Keratinocyte (primary cell): ENCODE results near the gene CHRDL1. TPM values are rescaled to one million over a fixed set of nuclear protein-coding genes. Genes with fewer than 3 reads are reported as not detected.

Experiments
- DNase-seq: peaks from one replicate; pipeline ENCODE4 v3.0.0-alpha.2; 2011; ENCODE audit warnings: low read depth, missing footprints, low spot score
- FAIRE-seq: peaks from 2 replicates; lab custom pipeline; 2011; peaks lifted over from hg19 to GRCh38; lab: Jason Lieb, UNC
- H2AFZ ChIP-seq: 2 replicates; pipeline ENCODE4 v1.6.0; 2012; ENCODE audit warnings: low read length, control low read depth, inconsistent platforms; ENCODE audit not compliant: control insufficient read depth
- H3K27ac ChIP-seq: 2 replicates; pipeline ENCODE4 v1.5.1; 2011; ENCODE audit warnings: low read length; ENCODE audit not compliant: control insufficient read depth, insufficient read depth
- H3K27me3 ChIP-seq: 3 replicates; pipeline ENCODE4 v1.6.0; 2011; ENCODE audit warnings: low read length; ENCODE audit not compliant: control insufficient read depth, insufficient read depth; ENCODE audit errors: extremely low read depth
- H3K36me3 ChIP-seq, 2 experiments: 2 replicates in 1 of 2; 3 replicates in 1 of 2; pipeline ENCODE4 v1.5.1; 2011; ENCODE audit warnings: low read length in 2 of 2, mild to moderate bottlenecking in 1 of 2; ENCODE audit not compliant: control insufficient read depth in 2 of 2, insufficient read depth in 2 of 2; ENCODE audit errors: extremely low read depth in 1 of 2
- H3K4me1 ChIP-seq: 3 replicates; pipeline ENCODE4 v1.5.1; 2011; ENCODE audit warnings: low read length; ENCODE audit not compliant: control insufficient read depth, insufficient read depth; ENCODE audit errors: extremely low read depth
- H3K4me2 ChIP-seq: 3 replicates; pipeline ENCODE4 v1.6.0; 2011; ENCODE audit warnings: low read depth, low read length; ENCODE audit not compliant: control insufficient read depth, insufficient read depth; ENCODE audit errors: extremely low read depth
- H3K4me3 ChIP-seq, 3 experiments: fragments of 200-600 bp in 1 of 3; sonication (generic) in 1 of 3; 2 replicates in 2 of 3; 3 replicates in 1 of 3; pipeline ENCODE4 v1.5.1; 2011 to 2016; ENCODE audit warnings: low read length in 3 of 3, mild to moderate bottlenecking in 3 of 3, control low read depth in 2 of 3, inconsistent platforms in 1 of 3, low read depth in 1 of 3, mixed read lengths in 1 of 3, mixed run types in 1 of 3, moderate library complexity in 1 of 3; ENCODE audit not compliant: control insufficient read depth in 2 of 3, insufficient read depth in 2 of 3; ENCODE audit errors: extremely low read depth in 1 of 3
- H3K79me2 ChIP-seq: 2 replicates; pipeline ENCODE4 v1.6.0; 2012; ENCODE audit warnings: low read length; ENCODE audit not compliant: control insufficient read depth, insufficient read depth
- H3K9ac ChIP-seq: 3 replicates; pipeline ENCODE4 v1.6.0; 2011; ENCODE audit warnings: low read length; ENCODE audit not compliant: control insufficient read depth, insufficient read depth; ENCODE audit errors: extremely low read depth
- H3K9me1 ChIP-seq: 3 replicates; pipeline ENCODE4 v1.6.0; 2011; ENCODE audit warnings: low read length; ENCODE audit not compliant: control insufficient read depth, insufficient read depth; ENCODE audit errors: extremely low read depth
- H3K9me3 ChIP-seq: 2 replicates; pipeline ENCODE4 v1.5.1; 2012; ENCODE audit warnings: low read depth, low read length; ENCODE audit not compliant: control insufficient read depth
- H4K20me1 ChIP-seq: 3 replicates; pipeline ENCODE4 v1.6.0; 2011; ENCODE audit warnings: low read length; ENCODE audit not compliant: control insufficient read depth, insufficient read depth; ENCODE audit errors: extremely low read depth
- CTCF ChIP-seq, 3 experiments: IDR thresholded peaks in 1 of 3; conservative IDR thresholded peaks in 1 of 3; optimal IDR thresholded peaks in 1 of 3; 2 replicates in 2 of 3; 3 replicates in 1 of 3; pipeline versions ENCODE3 to v1.5.1; 2011; ENCODE audit warnings: low read length in 3 of 3, mild to moderate bottlenecking in 3 of 3, moderate library complexity in 2 of 3, control low read depth in 1 of 3, inconsistent platforms in 1 of 3; ENCODE audit not compliant: insufficient read depth in 2 of 3; ENCODE audit errors: extremely low read depth in 1 of 3
- EZH2 ChIP-seq: IDR thresholded peaks from one replicate; pipeline ENCODE4 v1.6.1; 2012; ENCODE audit warnings: inconsistent platforms, mild to moderate bottlenecking, low read length, moderate library complexity
- dilution Hi-C: fragments of 300-500 bp; cut with MboI; formaldehyde crosslinking; loops from one replicate; pipeline ENCODE4 v1.7.0; 2020; ENCODE audit warnings: low sequenced_read_pairs; ENCODE audit not compliant: extremely low pct_ligation_motif_present
- polyA plus RNA-seq, 5 experiments: library from polyadenylated mRNA; depleted of rRNA in 3 of 5; stranded (reverse) in 3 of 5; stranded (forward) in 1 of 5; unstranded in 1 of 5; fragments of >200 nt; gene quantifications; 1 replicate in 1 of 5; 2 replicates in 3 of 5; 3 replicates in 1 of 5; pipeline versions ENCODE4 v1.2.1 to v1.2.3, GENCODE V29; 2011 to 2012; ENCODE audit warnings: missing spikeins in 2 of 5, low read depth in 1 of 5, low replicate concordance in 1 of 5

Gene CHRDL1
- polyA plus RNA-seq, 1 donor (not counting 4 experiments of a cell fraction or from before 2014, with no cell fraction given), result not detected

- Histone ChIP-seq H3K4me2 (no peak overlapping the region), H3K9me1 (no peaks in the 10 kb centered on the region), H3K79me2 (no peaks in the 10 kb centered on the region), H3K4me1 (no peaks in the 10 kb centered on the region), H3K27me3 (no peaks in the 10 kb centered on the region), H2AFZ (no peak overlapping the region), H3K9me3 (no peaks in the 10 kb centered on the region), H3K36me3 (no peaks in the 10 kb centered on the region), H3K4me3 (no peak overlapping the region), H3K9ac (no peak overlapping the region), H4K20me1 (no peaks in the 10 kb centered on the region), H3K27ac (no peak overlapping the region)
- FAIRE-seq, result no peak
- dilution Hi-C loops, result no loop called here
- DNase-seq, result no peak
- TF ChIP-seq EZH2, result no peak
- no peak for TF ChIP-seq CTCF (optimal IDR thresholded peaks at IDR 0.05 in 1 of 3, IDR thresholded peaks at IDR 0.05 in 1 of 3, conservative IDR thresholded peaks at IDR 0.05 in 1 of 3; ENCODE audit: extremely low read depth in 1 of 3, insufficient read depth in 2 of 3, low read length in 3 of 3)
Observed at GRCh38 chrX:110758781-110759422, 36.7 kb downstream of the CHRDL1 start.

- TF ChIP-seq EZH2 (no peak), CTCF (optimal IDR thresholded peaks at IDR 0.05 in 1 of 3, IDR thresholded peaks at IDR 0.05 in 1 of 3, conservative IDR thresholded peaks at IDR 0.05 in 1 of 3; ENCODE audit: extremely low read depth in 1 of 3, insufficient read depth in 2 of 3, low read length in 3 of 3) (no peak)
- H4K20me1 ChIP-seq, result no peaks in the 10 kb centered on the region
- H3K27me3 ChIP-seq, result peaks cover under 1% of the 10 kb centered on the region
- no peak for DNase-seq
- H3K27ac ChIP-seq, result no peak overlapping the region
- dilution Hi-C loops, result no loop called here
- H2AFZ ChIP-seq, result no peak overlapping the region
- H3K4me1 ChIP-seq, result no peaks in the 10 kb centered on the region
- H3K9me3 ChIP-seq, result no peaks in the 10 kb centered on the region
- no peaks in the 10 kb centered on the region for H3K36me3 ChIP-seq
- FAIRE-seq, result no peak
- no peak overlapping the region for H3K9ac ChIP-seq
- no peak overlapping the region for H3K4me3 ChIP-seq
- H3K79me2 ChIP-seq, result no peaks in the 10 kb centered on the region
- H3K4me2 ChIP-seq, result no peak overlapping the region
- no peaks in the 10 kb centered on the region for H3K9me1 ChIP-seq
Observed at GRCh38 chrX:110755611-110756010, 40.0 kb downstream of the CHRDL1 start.
